ENCODE results near the gene SELE. TPM values are rescaled to one million over a fixed set of nuclear protein-coding genes. Genes with fewer than 3 reads are reported as not detected.

SELE gene, protein sequence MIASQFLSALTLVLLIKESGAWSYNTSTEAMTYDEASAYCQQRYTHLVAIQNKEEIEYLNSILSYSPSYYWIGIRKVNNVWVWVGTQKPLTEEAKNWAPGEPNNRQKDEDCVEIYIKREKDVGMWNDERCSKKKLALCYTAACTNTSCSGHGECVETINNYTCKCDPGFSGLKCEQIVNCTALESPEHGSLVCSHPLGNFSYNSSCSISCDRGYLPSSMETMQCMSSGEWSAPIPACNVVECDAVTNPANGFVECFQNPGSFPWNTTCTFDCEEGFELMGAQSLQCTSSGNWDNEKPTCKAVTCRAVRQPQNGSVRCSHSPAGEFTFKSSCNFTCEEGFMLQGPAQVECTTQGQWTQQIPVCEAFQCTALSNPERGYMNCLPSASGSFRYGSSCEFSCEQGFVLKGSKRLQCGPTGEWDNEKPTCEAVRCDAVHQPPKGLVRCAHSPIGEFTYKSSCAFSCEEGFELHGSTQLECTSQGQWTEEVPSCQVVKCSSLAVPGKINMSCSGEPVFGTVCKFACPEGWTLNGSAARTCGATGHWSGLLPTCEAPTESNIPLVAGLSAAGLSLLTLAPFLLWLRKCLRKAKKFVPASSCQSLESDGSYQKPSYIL
- not detected in 2 replicates for total RNA-seq

DNA sequence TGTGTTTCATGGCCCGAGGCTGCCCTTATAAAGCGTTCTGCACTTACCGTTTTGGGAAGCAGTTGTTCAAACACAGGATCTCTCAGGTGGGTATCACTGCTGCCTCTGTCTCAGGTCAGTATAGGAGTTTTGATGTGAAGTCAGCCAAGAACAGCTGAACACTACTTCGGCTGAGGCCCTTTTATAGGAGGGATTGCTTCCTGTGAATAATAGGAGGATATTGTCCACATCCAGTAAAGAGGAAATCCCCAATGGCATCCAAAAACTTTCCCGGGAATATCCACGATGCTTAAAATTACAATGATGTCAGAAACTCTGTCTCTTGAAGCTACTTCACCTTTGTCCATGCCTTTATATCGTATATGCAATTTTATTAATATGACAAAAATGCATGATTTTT, at the start of gene SELE:
Gene SELE, minus strand, starts transcription at position 156 of the 400 bp plus-strand sequence. CDS start 467 bp downstream, outside the sequence.
- intact Hi-C loops (cut with micrococcal nuclease): no loop called here

- intact Hi-C loops (cut with micrococcal nuclease): no loop called here
These were observed 48.7 kb upstream of the SELE start for GRCh38 chr1:169782596-169782995.

DNA sequence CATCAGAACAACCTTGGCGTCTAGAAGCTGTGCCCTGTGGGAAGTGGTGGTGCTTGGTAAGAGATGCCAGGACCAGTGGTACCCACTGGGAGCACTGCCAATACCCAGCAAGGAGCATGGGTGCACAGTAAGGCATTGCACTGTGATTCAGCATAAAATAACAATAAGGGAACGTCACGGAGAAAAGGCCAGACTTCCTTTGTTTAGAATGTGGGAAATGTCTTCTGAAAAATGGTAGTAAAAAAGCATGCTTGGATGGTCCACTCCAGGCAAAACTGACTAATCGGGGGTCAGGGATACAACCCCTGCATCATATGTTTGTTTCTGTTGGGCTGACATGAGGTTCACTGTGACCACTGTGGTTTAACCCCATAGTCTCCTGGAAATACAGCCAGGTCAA, 46.1 kb upstream of the SELE start:
- intact Hi-C loops (cut with micrococcal nuclease): no loop called here

GRCh38 chr1:169779150-169779549, 45.3 kb upstream of the SELE start:
- intact Hi-C loops (cut with micrococcal nuclease): no loop called here

DNA sequence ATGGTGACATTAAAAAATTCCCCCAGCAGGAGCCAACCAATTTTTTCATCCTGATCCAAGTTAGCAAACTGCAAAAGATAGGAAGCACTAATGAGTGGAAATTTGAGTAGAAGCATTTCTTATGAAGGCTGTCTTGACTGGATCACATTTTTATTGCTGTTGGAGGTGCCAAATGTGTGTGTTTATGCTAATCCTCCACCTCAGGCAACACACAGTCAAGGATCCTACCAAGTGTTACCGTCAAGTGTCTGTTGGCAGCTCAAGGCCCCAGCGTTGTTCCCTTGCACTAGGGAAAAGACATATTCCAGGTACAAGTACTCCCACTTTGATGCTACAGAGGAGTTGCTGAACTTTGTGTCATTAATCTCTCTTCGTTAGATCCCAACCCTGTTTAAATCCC, 42.6 kb upstream of the SELE start:
- intact Hi-C loops (cut with micrococcal nuclease): no loop called here

DNA sequence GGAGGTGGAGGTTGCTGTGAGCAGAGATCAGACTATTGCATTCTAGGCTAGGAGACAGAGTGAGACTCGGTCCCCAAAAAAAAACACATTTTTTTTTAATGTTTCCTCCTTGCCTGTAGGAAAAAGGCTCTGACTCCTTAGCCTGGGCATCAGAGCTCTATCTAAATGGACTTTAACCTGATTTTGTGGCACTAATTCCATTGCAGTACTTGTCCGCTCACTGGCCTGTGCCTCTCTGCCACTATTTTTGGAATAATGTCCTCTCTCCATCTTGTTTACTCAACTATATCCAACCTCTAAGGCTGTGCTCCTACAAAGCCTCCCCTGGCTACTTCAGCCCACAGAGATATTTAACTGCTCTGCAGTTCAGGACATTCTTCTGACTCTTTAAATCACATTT, 34.3 kb upstream of the SELE start:
- intact Hi-C loops (cut with micrococcal nuclease): no loop called here

GRCh38 chr1:169765580-169766331, 31.9 kb upstream of the SELE start:
- intact Hi-C loops (cut with micrococcal nuclease): no loop called here

DNA sequence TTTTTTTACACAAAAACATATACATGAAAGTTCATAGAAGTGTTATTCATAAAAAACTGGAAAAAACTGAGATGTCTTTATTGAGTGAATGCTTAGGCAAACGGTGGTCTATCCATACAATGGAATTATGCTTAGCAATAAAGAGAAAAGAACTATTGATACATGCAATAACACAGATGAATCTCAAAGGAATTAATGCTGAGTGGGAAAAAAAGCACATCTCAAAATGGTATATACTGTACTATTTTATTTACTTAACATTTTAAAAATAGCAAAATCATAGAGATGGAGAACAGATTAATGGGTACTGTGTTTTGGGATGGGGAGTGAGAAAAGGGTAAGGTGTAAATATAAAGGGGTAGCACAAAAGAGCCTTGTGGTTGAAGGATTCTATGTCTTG, 31.0 kb upstream of the SELE start:
- intact Hi-C loops (cut with micrococcal nuclease): no loop called here

GRCh38 chr1:169762699-169763098, 28.8 kb upstream of the SELE start:
- intact Hi-C loops (cut with micrococcal nuclease): no loop called here

GRCh38 chr1:169759038-169759437, 25.2 kb upstream of the SELE start:
- intact Hi-C loops (cut with micrococcal nuclease): no loop called here

DNA sequence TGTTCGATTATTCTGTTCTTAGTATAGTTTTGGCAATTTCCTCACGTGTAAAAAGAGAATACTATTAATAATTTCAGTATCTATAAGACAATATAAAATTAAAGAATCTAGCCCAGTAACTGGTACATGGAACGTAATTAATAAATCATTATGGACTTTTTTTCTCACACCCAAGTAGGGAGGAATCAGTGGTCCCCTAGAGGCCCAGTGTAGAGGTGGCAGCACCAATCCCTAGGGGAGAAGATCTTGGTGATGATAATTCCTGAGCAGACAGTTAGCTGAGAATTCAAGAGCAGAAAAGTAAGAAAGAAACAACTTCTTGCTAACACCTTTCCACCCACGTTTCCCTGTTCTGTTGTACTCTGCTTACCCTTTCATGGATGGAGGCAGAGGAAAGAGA, 19.7 kb upstream of the SELE start:
- intact Hi-C loops (cut with micrococcal nuclease): no loop called here

- intact Hi-C loops (cut with micrococcal nuclease): no loop called here
These were observed 16.2 kb upstream of the SELE start for GRCh38 chr1:169750041-169750440.

DNA sequence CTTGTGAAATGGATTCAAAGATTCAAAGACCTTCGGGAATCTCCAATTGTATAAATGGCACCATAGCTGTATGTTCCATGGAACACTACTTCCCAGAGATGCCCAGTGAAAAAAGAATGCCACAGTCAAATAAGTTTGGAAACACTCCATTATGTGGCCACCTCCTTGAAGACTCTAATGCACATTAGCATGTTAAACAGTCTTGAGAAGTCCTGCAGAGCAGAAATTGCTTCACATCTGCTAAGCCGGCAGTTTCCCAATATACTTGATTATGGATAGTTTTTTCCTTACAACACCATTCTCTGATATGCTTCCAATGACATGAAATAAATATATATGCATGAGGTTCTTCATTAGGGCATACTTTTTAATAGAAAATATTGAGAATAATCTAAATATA, 12.7 kb upstream of the SELE start:
- intact Hi-C loops (cut with micrococcal nuclease): no loop called here

- intact Hi-C loops (cut with micrococcal nuclease): no loop called here
These were observed 11.4 kb upstream of the SELE start for GRCh38 chr1:169745015-169745861.

- intact Hi-C loops (cut with micrococcal nuclease): no loop called here
These were observed 8.0 kb upstream of the SELE start for GRCh38 chr1:169741666-169742394.

DNA sequence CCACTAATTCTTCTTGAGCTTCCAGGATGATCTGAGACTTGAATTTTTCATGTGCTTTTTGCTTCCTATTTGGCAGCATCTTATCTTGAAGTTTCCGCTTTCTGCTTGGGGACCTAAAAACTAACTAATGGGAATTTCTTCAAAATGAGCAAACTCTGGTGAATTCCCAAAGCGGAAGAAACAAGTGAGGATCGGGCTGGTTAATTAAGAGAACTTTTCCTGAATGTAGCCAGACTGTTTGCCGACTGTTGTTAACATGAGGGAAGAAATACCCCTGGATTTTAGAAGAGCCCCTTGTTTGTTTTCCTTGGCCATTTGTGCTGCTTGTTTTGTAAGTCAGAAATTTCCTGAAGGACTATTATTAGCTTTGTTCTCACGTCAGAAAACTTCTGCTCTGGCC, 6.1 kb upstream of the SELE start:
- intact Hi-C loops (cut with micrococcal nuclease): no loop called here

DNA sequence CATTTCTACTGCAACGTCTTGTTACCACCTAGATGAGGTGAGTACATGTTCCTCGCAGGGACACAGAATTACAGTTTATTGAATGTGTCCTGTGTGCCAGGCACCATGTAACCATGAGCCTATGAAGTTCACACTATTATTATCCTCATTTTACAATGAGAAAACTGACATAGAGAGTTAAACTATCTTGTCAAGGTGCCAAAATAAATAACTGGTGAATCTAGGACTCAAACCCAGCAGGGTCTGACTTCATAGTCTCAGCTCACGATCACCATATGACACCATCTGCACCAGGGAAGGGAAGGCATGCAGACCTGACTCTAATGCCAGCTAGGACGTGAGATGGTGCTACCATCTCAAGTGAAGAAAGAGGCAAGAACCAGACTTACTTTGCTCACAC, 2.4 kb downstream of the SELE start:
- intact Hi-C loops (cut with micrococcal nuclease): no loop called here

DNA sequence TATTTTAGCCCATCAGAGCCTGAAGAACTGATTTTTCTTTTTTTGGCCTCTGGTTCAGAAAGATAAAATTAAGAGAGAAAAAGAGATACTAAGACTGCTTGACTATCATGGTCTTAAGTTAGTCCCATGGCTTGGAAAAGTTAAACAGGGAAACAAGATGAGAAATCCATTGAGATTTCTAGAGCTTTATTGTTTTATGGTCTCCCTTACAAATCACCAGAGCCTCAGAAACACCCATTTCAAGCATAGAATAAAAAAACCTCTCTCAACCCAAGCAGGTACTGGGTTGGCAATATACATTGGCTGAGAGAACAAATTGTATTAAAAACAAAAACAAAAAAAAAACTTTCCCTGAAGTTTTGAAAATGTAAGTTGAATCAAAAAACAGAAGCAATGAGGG, 3.9 kb downstream of the SELE start:
- intact Hi-C loops (cut with micrococcal nuclease): no loop called here

DNA sequence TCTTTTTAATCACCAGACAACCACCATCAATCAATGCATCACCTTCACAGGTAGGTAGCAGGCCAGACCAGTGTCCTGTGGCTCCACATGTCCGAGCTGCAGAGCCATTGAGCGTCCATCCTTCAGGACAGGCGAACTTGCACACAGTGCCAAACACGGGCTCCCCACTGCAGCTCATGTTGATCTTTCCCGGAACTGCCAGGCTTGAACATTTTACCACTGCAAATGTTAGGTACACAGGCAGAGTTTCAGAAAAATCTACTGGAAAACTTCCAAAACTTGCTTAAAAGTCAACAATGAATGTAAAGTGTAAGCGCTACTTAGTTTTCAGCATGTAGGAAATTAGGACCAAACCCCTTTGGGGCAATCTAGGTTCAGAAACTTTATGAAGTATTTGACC, 6.6 kb downstream of the SELE start:
- intact Hi-C loops (cut with micrococcal nuclease): no loop called here

DNA sequence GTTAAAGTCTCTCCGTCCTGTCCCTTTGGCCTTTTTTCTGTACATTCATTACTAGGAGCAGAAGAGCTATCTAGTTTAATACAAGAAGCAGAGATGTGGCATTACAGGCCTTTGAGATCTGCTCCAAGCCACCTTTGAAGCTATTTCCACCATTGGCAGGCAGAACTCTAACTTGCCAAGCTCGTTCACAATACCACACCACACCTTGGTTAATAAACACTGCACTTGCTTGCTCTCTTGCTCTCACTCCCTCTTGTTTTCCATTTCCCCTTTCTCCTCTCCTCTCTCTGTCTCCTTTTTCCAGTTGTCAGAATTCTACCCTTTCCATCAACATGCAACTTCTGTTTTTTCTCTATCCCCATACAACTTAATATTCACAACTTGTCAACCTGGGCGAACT, 7.0 kb downstream of the SELE start:
- intact Hi-C loops (cut with micrococcal nuclease): no loop called here

DNA sequence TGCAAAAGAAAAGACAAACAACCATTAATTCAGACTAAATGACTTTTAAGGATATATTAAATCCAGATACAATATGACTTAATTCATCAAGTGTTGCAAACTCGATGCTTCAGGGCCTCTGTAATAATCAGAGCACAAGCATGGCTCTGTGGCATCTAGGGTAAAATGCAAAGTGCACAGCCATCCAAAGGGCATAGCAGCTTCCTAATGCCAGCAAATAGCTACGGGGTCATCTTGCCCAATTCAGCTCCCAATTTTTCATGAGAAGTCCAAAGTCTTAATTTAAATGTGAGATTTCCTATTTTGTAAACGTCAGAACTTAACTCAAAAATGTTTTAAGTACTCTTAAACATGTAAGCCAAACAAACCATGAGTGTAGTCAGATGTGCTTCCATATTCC, 7.9 kb downstream of the SELE start:
- intact Hi-C loops (cut with micrococcal nuclease): no loop called here

All from T-helper 1 cell treated with Interleukin-12 subunit alpha and Interleukin-12 subunit beta and Interleukin-4 antibody, amounts not matched to agents 30 ng/mL and 1 ng/mL, for 36 hours (primary cell).